ENCODE results near the gene PHF1.
A peak's percentile ranks its signal among the peaks of the same experiment; 100 is the strongest.
"Not testable (repeated sequence)": the region's sequence is repeated elsewhere in the genome, so short reads cannot be mapped to it uniquely, and the experiment has no call there.

Gene PHF1

DNA sequence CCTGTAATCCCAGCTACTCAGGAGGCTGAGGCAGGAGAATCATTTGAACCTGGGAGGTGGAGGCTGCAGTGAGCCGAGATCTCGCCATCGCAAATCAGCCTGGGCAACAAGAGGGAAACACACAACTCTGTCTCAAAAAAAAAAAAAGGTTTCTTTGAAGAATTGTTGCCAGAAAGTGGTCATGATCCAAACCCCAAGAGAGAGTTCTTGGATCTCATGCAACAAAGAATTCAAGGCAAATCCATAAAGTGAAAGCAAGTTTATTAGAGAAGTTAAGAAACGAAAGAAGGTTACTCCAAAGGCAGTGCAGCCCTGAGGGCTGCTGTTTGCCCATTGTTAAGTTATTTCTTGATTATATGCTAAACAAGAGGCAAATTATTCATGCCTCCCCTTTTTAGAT, 33.6 kb upstream of the PHF1 start:
- Histone ChIP-seq H3K4me3 (ENCODE audit: low read length) (no peak overlapping the region), H3K27me3 (ENCODE audit: control insufficient read depth, insufficient read depth, low read length) (peaks cover 5% of the 10 kb centered on the region), H3K4me2 (ENCODE audit: low read length) (no peak overlapping the region), H3K9me3 (replicated peaks; ENCODE audit: low read length) (no peaks in the 10 kb centered on the region), H3K36me3 (ENCODE audit: insufficient read depth, low read length) (no peaks in the 10 kb centered on the region), H3K4me1 (ENCODE audit: control insufficient read depth, insufficient read depth, low read length) (peaks cover 21% of the 10 kb centered on the region), H3K9ac (ENCODE audit: low read depth, low read length) (no peak overlapping the region)

GRCh38 chr6:33379184-33379583, 31.6 kb upstream of the PHF1 start:
- H3K9me3 ChIP-seq (replicated peaks; ENCODE audit: low read length); H3K36me3 ChIP-seq (ENCODE audit: insufficient read depth, low read length); H3K4me3 ChIP-seq (ENCODE audit: low read length); H3K9ac ChIP-seq (ENCODE audit: low read depth, low read length); H3K4me2 ChIP-seq (ENCODE audit: low read length); H3K27me3 ChIP-seq (ENCODE audit: control insufficient read depth, insufficient read depth, low read length): not testable (repeated sequence)
- peaks cover 19% of the 10 kb centered on the region for H3K4me1 ChIP-seq (ENCODE audit: control insufficient read depth, insufficient read depth, low read length)

GRCh38 chr6:33380272-33380981, 30.4 kb upstream of the PHF1 start:
- H3K36me3 ChIP-seq (ENCODE audit: insufficient read depth, low read length): no peaks in the 10 kb centered on the region
- H3K4me3 ChIP-seq (ENCODE audit: low read length): no peak overlapping the region
- H3K4me2 ChIP-seq (ENCODE audit: low read length): no peak overlapping the region
- peaks cover 10% of the 10 kb centered on the region for H3K27me3 ChIP-seq (ENCODE audit: control insufficient read depth, insufficient read depth, low read length)
- no peak overlapping the region for H3K9ac ChIP-seq (ENCODE audit: low read depth, low read length)
- no peaks in the 10 kb centered on the region for H3K9me3 ChIP-seq (replicated peaks; ENCODE audit: low read length)
- H3K4me1 ChIP-seq (ENCODE audit: control insufficient read depth, insufficient read depth, low read length): peaks cover 12% of the 10 kb centered on the region

DNA sequence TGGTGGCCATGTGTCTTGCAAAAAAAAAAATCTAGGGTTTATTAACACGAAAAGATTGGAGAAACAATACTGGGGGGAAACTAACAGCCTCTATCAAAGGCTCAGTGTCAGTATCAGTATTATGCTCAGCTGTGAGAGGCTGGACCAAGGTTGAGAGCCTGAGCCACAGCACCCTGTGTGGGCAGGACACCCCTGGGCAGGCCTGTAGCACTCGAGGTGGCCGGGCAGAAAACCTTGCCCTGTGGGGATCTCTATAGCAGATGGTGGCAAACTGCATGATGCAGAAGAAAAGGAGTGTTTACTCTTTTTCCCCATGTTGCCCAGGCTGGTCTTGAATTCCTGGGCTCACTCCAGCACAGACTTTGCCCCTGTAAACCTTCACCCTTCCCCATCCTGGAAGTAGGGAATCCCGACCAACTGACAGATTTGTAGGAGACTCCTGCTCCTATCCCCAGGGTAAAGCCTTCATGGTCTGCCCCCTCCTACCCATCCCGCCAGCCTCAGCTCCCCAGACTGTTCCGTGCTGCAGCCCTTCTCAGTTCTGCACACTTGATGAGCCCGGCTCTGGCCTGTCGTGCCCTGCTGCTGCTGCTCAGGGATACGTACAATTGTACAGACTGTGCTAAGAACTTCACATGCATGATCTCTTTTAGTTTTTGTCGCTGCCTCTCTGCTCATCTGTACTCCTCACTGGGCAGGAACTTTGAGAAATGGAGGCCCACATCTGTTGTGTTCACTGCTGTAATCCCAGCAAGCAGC, 27.2 kb upstream of the PHF1 start:
- no peak overlapping the region for H3K4me3 ChIP-seq (ENCODE audit: low read length)
- peaks cover 4% of the 10 kb centered on the region for H3K4me1 ChIP-seq (ENCODE audit: control insufficient read depth, insufficient read depth, low read length)
- no peak overlapping the region for H3K9ac ChIP-seq (ENCODE audit: low read depth, low read length)
- no peaks in the 10 kb centered on the region for H3K9me3 ChIP-seq (replicated peaks; ENCODE audit: low read length)
- H3K4me2 ChIP-seq (ENCODE audit: low read length): no peak overlapping the region
- no peaks in the 10 kb centered on the region for H3K36me3 ChIP-seq (ENCODE audit: insufficient read depth, low read length)
- peaks cover 10% of the 10 kb centered on the region for H3K27me3 ChIP-seq (ENCODE audit: control insufficient read depth, insufficient read depth, low read length)

GRCh38 chr6:33384581-33385020, 26.2 kb upstream of the PHF1 start:
- H3K4me2 ChIP-seq (ENCODE audit: low read length): no peak overlapping the region
- H3K36me3 ChIP-seq (ENCODE audit: insufficient read depth, low read length): no peaks in the 10 kb centered on the region
- no peaks in the 10 kb centered on the region for H3K9me3 ChIP-seq (replicated peaks; ENCODE audit: low read length)
- no peak overlapping the region for H3K4me3 ChIP-seq (ENCODE audit: low read length)
- H3K9ac ChIP-seq (ENCODE audit: low read depth, low read length): no peak overlapping the region
- H3K27me3 ChIP-seq (ENCODE audit: control insufficient read depth, insufficient read depth, low read length): peaks cover 10% of the 10 kb centered on the region
- peaks cover 4% of the 10 kb centered on the region for H3K4me1 ChIP-seq (ENCODE audit: control insufficient read depth, insufficient read depth, low read length)

DNA sequence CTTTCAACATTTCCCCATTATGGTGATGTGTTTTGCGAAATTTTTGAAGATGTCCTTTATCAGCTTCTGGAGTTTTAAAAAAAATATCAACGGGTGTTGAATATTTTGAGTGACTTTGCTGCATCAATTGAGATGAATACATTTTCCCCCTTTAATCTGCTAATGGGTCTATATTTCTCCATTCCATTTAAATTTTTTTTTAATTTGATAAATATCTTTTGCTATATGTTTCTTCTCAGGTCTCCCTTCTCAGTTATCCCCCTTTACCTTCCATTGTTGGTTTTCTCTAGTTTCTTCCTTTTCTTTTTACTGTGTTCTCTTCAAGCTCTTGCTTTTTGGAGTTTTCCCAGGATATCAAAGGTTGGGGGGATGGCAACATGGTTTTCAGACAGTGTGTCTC, 20.6 kb upstream of the PHF1 start:
- Histone ChIP-seq H3K27me3 (ENCODE audit: control insufficient read depth, insufficient read depth, low read length) (no peaks in the 10 kb centered on the region), H3K4me2 (ENCODE audit: low read length) (no peak overlapping the region), H3K36me3 (ENCODE audit: insufficient read depth, low read length) (no peaks in the 10 kb centered on the region)

GRCh38 chr6:33390767-33391277, 20.0 kb upstream of the PHF1 start:
- no peaks in the 10 kb centered on the region for H3K9me3 ChIP-seq (replicated peaks; ENCODE audit: low read length)
- H3K4me1 ChIP-seq (ENCODE audit: control insufficient read depth, insufficient read depth, low read length): peaks cover 37% of the 10 kb centered on the region
- no peaks in the 10 kb centered on the region for H3K36me3 ChIP-seq (ENCODE audit: insufficient read depth, low read length)
- peak overlapping the region; percentile 67 for H3K4me2 ChIP-seq (ENCODE audit: low read length)
- peak overlapping the region; percentile 25 for H3K4me3 ChIP-seq (ENCODE audit: low read length)
- H3K27me3 ChIP-seq (ENCODE audit: control insufficient read depth, insufficient read depth, low read length): no peaks in the 10 kb centered on the region
- H3K9ac ChIP-seq (ENCODE audit: low read depth, low read length): peak overlapping the region; percentile 70

More for the DNA sequence above, 20.6 kb upstream of the PHF1 start:
- H3K9me3 ChIP-seq (replicated peaks; ENCODE audit: low read length): no peaks in the 10 kb centered on the region
- H3K9ac ChIP-seq (ENCODE audit: low read depth, low read length): no peak overlapping the region
- H3K4me1 ChIP-seq (ENCODE audit: control insufficient read depth, insufficient read depth, low read length): peaks cover 31% of the 10 kb centered on the region
- H3K4me3 ChIP-seq (ENCODE audit: low read length): no peak overlapping the region

GRCh38 chr6:33391278-33391921, 19.4 kb upstream of the PHF1 start, which contains the start of gene KIFC1:
TSS of gene KIFC1 (plus strand) at chr6:33391823. CDS start at chr6:33391986, 163 bp downstream.
- H3K36me3 ChIP-seq (ENCODE audit: insufficient read depth, low read length): no peaks in the 10 kb centered on the region
- H3K4me2 ChIP-seq (ENCODE audit: low read length): peak within 1 kb of the TSS; percentile 86
- H3K9me3 ChIP-seq (replicated peaks; ENCODE audit: low read length): no peaks in the 10 kb centered on the region
- peak within 1 kb of the TSS; percentile 86 for H3K9ac ChIP-seq (ENCODE audit: low read depth, low read length)
- peak within 1 kb of the TSS; percentile 81 for H3K4me3 ChIP-seq (ENCODE audit: low read length)
- peaks cover 37% of the 10 kb centered on the region for H3K4me1 ChIP-seq (ENCODE audit: control insufficient read depth, insufficient read depth, low read length)
- H3K27me3 ChIP-seq (ENCODE audit: control insufficient read depth, insufficient read depth, low read length): no peaks in the 10 kb centered on the region

GRCh38 chr6:33391922-33392594, 18.8 kb upstream of the PHF1 start:
- peak overlapping the region; percentile 86 for H3K9ac ChIP-seq (ENCODE audit: low read depth, low read length)
- H3K4me1 ChIP-seq (ENCODE audit: control insufficient read depth, insufficient read depth, low read length): peaks cover 37% of the 10 kb centered on the region
- no peaks in the 10 kb centered on the region for H3K9me3 ChIP-seq (replicated peaks; ENCODE audit: low read length)
- no peaks in the 10 kb centered on the region for H3K36me3 ChIP-seq (ENCODE audit: insufficient read depth, low read length)
- no peaks in the 10 kb centered on the region for H3K27me3 ChIP-seq (ENCODE audit: control insufficient read depth, insufficient read depth, low read length)
- H3K4me2 ChIP-seq (ENCODE audit: low read length): peak overlapping the region; percentile 86
- peak overlapping the region; percentile 81 for H3K4me3 ChIP-seq (ENCODE audit: low read length)

GRCh38 chr6:33392595-33392948, 18.2 kb upstream of the PHF1 start:
- Histone ChIP-seq H3K27me3 (ENCODE audit: control insufficient read depth, insufficient read depth, low read length) (no peaks in the 10 kb centered on the region), H3K36me3 (ENCODE audit: insufficient read depth, low read length) (no peaks in the 10 kb centered on the region), H3K9me3 (replicated peaks; ENCODE audit: low read length) (no peaks in the 10 kb centered on the region), H3K4me1 (ENCODE audit: control insufficient read depth, insufficient read depth, low read length) (peaks cover 37% of the 10 kb centered on the region), H3K4me2 (ENCODE audit: low read length) (peak overlapping the region; percentile 86), H3K4me3 (ENCODE audit: low read length) (peak overlapping the region; percentile 81), H3K9ac (ENCODE audit: low read depth, low read length) (peak overlapping the region; percentile 86)

DNA sequence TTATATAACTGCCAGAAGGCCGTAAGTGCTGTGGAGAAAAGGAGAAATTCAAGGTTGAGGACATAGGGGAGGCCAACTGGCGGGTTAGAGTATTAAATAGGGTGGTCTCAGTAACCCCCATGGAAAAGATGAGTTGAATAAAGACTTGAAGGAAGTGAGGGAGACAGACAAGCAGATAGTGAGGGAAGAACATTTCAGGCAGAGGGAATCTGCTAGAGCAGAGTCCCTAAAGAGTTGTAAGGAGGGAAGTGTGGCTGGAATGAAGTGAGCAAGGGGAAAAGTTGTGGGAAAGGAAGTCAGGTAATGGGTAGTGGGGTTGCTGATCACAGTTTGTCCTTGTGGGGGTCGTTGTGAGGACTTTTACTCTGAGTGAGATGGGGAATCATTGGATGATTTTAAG, 17.8 kb upstream of the PHF1 start:
- H3K9ac ChIP-seq (ENCODE audit: low read depth, low read length): peak overlapping the region; percentile 86
- no peaks in the 10 kb centered on the region for H3K27me3 ChIP-seq (ENCODE audit: control insufficient read depth, insufficient read depth, low read length)
- peak overlapping the region; percentile 81 for H3K4me3 ChIP-seq (ENCODE audit: low read length)
- no peaks in the 10 kb centered on the region for H3K9me3 ChIP-seq (replicated peaks; ENCODE audit: low read length)
- H3K36me3 ChIP-seq (ENCODE audit: insufficient read depth, low read length): no peaks in the 10 kb centered on the region
- peak overlapping the region; percentile 86 for H3K4me2 ChIP-seq (ENCODE audit: low read length)
- H3K4me1 ChIP-seq (ENCODE audit: control insufficient read depth, insufficient read depth, low read length): peaks cover 37% of the 10 kb centered on the region

Data from skeletal muscle satellite cell (primary cell).